Inflammatory macrophage treated with lipopolysaccharide for 1 hour (primary cell): ENCODE measurements around the gene GNA15.
"Not testable (repeated sequence)": the region's sequence is repeated elsewhere in the genome, so short reads cannot be mapped to it uniquely, and the experiment has no call there.

Source experiments
- DNase-seq, 2 donors: peaks; one replicate each; pipeline ENCODE4 v3.0.0-alpha.2; 2020 to 2022

The GNA15 gene, protein sequence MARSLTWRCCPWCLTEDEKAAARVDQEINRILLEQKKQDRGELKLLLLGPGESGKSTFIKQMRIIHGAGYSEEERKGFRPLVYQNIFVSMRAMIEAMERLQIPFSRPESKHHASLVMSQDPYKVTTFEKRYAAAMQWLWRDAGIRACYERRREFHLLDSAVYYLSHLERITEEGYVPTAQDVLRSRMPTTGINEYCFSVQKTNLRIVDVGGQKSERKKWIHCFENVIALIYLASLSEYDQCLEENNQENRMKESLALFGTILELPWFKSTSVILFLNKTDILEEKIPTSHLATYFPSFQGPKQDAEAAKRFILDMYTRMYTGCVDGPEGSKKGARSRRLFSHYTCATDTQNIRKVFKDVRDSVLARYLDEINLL

DNA sequence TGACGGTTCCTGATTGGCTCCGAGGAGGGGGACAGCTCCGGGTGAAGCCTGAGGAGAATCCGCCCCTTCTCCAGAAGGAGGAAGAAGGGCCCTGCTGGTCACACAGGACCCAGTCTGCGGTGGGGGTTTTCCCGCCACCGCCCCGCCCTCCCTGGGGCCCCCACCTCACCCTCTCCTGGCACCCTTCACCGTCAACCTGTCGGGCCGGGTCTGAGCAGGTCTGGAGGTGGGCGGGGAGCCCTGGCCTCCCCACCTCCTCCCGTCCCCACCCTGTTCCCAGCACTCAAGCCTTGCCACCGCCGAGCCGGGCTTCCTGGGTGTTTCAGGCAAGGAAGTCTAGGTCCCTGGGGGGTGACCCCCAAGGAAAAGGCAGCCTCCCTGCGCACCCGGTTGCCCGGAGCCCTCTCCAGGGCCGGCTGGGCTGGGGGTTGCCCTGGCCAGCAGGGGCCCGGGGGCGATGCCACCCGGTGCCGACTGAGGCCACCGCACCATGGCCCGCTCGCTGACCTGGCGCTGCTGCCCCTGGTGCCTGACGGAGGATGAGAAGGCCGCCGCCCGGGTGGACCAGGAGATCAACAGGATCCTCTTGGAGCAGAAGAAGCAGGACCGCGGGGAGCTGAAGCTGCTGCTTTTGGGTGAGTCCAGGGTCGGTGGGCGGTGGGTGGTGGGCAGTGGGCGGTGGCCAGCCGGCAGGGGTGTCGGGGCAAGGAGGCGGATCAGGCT, at the start of gene GNA15:
GNA15 (plus strand) TSS at position 73 of the 723 bp plus-strand sequence; CDS start at position 491, 418 bp downstream.
- DNase-seq = peak; percentile 70 to 71

DNA sequence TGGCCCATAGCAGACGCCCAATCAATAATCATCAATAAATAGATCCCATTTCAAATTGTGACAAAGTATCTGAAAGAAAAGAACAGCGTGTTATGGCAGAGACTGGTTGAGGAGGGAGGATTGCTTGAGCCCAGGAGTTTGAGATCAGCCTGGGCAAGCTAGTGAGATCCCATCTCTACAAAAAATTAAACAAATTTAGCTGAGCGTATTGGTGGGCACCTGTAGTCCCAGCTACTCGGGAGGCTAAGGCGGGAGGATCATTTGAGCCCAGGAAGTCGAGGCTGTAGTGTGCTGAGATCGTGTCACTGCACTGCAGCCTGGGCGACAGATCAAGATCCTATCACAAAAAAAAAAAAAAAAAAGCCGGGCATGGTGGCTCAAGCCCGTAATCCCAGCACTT, 48.1 kb upstream of the GNA15 start:
- no peak for DNase-seq

DNA sequence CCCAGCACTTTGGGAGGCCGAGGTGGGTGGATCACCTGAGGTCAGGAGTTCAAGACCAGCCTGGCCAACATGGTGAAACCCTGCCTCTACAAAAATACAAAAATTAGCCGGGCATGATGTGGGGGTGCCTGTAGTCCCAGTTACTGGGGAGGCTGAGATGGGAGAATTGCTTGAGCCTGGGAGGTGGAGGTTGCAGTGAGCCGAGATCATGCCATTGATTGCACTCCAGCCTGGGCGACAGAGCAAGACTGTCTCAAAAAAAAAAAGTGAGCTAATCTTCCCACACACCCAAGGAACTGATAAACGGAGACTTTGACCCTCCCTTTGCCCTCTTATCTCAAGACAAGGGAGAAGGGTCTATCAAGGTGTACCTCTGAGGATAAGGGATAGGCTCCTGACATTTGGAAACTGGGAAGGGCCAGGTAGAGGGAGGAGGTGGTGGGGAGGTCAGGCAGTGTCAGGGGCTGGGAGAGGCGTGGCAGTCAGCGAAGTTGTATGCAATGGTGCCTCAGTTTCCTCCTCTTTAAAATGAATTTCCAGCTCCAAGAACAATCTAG, 46.5 kb upstream of the GNA15 start:
- DNase-seq = not testable (repeated sequence)

DNA sequence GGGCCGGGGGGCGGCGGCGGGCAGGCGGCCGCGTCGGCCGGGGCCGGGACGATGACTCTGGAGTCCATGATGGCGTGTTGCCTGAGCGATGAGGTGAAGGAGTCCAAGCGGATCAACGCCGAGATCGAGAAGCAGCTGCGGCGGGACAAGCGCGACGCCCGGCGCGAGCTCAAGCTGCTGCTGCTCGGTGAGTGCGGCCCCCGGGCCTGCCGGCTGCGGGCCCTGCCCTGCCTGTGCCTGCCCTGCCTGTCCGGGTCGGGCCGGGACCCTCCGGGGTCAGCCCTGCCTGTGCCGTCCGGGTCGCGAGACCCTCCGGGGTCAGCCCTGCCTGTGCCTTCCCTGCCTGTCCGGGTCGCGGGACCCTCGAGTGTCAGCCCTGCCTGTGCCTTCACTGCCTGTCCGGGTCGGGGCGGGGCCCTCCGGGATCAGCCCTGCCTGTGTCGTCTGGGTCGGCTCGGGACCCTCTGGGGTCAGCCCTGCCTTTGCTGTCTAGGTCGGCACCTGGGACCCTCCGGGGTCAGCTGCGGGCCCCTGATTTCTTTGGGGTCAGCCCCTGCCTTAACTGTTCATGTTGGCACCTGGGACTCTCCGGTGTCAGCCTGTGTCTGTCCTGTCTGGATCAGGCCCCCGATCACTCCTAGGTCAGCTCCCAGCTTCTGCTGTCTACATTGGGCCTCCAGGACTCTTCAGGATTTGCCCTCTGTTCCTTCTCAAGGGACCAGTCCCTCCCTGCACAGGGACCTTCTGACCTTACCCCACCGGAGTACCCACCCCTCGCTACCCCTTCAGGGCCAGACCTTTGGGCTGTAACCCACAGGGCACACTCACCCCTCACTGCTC, 41.0 kb upstream of the GNA15 start:
- peak in 1 of 2 donors; percentile 19 for DNase-seq

DNA sequence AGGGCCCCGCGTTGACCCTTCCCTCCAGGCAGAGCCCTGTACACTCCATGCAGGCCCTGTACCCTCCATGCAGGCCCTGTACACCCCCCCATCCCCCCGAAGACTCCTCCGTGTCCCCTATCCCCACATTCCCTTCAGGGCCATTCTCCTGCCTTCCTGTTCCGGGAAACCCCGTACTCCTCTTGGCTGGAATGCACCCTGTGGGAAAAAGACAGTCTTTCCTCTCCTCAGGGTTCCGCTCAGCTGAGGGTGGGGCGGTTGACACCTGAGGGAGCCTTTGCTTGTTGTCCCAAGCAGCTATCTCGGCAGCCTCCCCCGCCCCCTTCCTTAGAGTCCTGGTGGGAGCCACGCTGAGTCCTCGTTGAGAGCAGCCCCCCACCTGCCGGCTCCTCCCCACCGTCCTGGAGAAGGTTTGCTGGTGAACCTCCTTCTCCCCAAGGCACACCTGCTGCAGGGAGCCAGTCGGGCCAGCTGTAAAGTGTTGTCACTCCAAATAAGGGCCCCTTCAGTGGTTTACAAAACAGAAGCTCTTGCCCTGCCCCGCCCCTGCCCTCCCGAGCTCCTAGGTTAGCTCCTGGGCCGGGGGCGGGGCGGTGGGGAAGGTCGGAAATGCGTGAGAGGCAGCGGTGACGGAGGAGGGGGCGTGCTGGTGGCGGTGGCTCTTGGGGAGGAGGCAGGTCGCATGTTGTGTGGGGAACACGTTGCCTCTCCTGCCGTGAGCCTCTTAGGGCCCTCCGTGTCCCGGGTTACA, 40.2 kb upstream of the GNA15 start:
- DNase-seq = no peak

GRCh38 chr19:3096267-3096901, 39.4 kb upstream of the GNA15 start:
- DNase-seq = no peak

GRCh38 chr19:3096902-3097326, 38.9 kb upstream of the GNA15 start:
- DNase-seq = no peak

DNA sequence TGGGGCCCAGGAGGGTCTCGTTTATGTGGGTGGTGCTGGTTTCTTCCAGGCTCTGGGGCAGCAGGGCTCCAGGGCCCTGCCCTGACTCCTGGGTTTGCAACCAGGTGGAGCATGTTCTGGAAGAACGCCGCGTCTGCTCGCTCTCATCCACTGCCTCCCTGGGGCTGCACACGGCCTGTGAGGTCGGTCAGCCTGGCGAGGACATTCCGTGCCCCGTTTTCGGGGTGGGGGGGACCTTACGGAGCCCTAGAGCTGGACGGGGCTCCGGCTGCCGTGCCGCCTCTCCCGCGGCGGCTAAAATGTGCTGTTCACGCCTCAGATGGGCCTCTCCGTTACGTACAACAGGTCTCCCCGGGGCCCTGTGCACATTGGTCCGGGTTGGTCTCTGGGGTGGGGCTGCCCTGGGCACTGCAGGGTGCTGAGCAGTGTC, 38.4 kb upstream of the GNA15 start:
- no peak for DNase-seq

GRCh38 chr19:3098141-3098514, 37.7 kb upstream of the GNA15 start:
- no peak for DNase-seq

DNA sequence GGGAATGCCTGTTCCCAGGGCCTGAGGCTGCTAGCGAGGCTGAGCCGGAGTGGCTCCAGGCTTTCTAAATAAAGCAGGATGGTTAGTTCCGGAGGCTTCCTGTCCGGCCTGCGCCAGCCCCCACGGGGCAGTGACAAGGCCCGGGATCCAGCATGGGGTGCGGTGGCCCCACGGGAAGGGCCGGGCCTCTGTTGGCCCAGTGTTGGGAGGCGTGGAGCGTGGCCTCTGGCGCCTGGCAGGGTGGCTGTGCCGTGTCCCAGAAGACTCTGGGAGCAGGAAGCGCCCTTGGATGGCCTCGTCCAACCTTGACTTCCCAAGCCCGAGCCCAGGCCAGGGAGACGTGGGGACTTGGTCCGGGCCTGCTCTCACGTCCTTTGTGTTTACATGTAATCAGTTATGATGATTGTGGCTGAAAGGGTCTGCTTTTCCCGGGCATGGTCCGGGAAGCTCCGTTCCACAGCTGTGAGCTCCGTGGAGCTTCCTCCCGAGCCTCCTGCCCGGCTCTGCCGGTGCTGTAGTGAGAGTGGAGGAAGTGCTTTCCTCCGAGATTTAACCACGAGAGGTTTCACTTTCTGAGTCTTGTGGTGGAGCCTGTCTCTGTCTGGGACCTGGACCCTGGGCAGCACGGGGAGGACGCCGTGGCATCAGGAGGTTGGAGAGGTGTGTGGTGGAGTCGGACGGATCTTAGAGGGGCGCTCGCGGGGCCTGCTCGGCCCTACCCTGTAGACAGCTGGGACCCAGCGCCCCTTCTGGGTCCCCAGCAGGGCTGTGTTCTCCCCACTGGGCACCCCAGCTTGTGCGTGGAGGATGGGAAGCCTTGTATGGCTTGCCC, 37.1 kb upstream of the GNA15 start:
- DNase-seq = peak; percentile 19 to 24

GRCh38 chr19:3099347-3100145, 36.3 kb upstream of the GNA15 start:
- DNase-seq = no peak

GRCh38 chr19:3100331-3100730, 35.5 kb upstream of the GNA15 start:
- no peak for DNase-seq

DNA sequence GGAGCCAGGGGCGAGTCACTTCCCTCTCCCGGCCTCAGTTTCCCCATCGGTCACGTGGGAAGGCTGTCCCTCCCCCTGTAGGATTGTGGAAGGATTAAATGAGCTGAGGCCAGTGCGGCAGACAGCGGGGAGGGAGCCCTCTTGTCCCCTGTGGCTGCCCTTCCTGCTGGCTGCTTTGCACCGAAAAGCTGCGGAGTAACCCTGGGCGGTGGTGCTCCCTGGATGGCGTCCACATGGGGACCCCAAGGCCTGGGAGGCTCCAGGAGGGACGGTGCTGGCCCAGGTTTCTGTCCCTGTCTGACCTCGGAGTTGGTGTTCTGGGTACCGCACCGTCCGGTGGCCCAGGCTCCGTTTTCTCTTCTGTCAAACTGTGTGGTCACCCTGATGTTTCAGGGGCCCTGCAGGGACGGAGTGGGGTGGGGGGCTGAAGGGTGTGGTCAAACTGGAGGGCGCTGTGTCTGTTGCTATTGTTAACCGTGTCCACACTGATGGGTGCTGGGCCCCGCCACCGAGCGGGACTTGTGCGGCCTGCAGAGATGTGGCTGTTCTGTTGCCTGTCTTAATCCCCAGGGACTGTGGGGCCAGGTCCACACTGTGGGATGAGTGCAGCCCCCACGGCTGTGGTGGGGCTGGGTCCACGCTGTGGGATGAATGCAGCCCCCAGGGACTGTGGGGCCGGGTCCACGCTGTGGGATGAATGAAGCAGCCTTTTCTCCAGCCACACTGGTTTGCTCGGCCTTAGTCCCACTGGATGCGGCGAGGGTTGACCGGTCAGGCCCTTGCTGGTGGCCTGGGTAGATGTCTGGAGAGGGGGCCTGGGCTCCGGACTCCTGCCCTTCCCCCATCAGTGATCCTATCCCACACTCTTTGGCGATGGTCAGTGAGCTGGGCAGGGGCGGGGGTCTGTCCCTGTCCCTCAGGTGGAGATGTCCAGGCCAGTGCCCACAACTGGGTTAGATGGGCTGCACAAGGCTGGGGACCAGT, 34.8 kb upstream of the GNA15 start:
- DNase-seq = no peak

- DNase-seq = no peak
Observed at GRCh38 chr19:3102239-3103140, 33.3 kb upstream of the GNA15 start.

DNA sequence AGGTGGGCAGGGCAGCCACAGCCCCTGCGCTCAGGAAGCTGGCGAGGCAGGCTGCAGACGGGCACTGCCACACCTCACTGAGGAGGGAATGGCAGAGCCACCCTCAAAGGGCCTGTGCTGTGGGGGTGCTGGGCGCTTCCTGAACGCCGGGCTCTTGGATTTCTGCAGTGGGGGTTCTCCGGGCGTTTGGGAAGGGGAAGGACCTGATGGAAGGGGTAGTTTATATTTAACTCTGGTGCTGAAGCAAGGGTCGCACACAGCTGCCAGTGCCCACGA, 31.2 kb upstream of the GNA15 start:
- DNase-seq = no peak

GRCh38 chr19:3105641-3106508, 30.0 kb upstream of the GNA15 start:
- no peak for DNase-seq
